Gastrocnemius medialis (tissue), 4 donors: ENCODE measurements around the gene PRR5.

Source experiments
- CTCF ChIP-seq, 5 experiments: fragments of 450-650 bp in 3 of 5; fragments of 200-600 bp in 2 of 5; sonication (generic) in 2 of 5; IDR thresholded peaks in 4 of 5; conservative IDR thresholded peaks in 1 of 5; 1 replicate in 4 of 5; 2 replicates in 1 of 5; pipeline ENCODE4 v1.5.1; 2016 to 2019; ENCODE audit warnings: antibody characterized with exemption in 5 of 5, mild to moderate bottlenecking in 3 of 5, moderate library complexity in 3 of 5
- POLR2A ChIP-seq, 2 donors: fragments of 450-650 bp; IDR thresholded peaks; one replicate each; pipeline ENCODE4 v1.6.1; 2017; ENCODE audit warnings: antibody characterized with exemption in 2 of 2, mild to moderate bottlenecking in 2 of 2, moderate library complexity in 2 of 2

- no peak for TF ChIP-seq CTCF (IDR thresholded peaks at IDR 0.05 in 4 of 5, conservative IDR thresholded peaks at IDR 0.05 in 1 of 5)
- no peak for TF ChIP-seq POLR2A (IDR thresholded peaks at IDR 0.05)
Observed at GRCh38 chr22:44665115-44665514, 36.9 kb upstream of the PRR5 start.
